HepG2 (cell line): Measurements from ENCODE around the gene TARM1. TPM values are rescaled to one million over a fixed set of nuclear protein-coding genes. Genes with fewer than 3 reads are reported as not detected.

Experiments
- ATAC-seq: fragments of 200-7000 bp; cut with Tn5 transposase; 3 replicates; pipeline ENCODE4 v1.9.1; 2020; ENCODE audit warnings: mild to moderate bottlenecking, moderate library complexity
- BruUV-seq: library from RNA; stranded (reverse); fragments of 400-500 nt; replicated peaks from 2 replicates; lab custom pipeline; 2021; lab: Mats Ljungman, UMichigan
- CTCF ChIA-PET: fragments of 300-600 bp; formaldehyde crosslinking; extraction: SDS; loops from one replicate; lab custom pipeline; 2021; ENCODE audit warnings: low total read pairs, inconsistent platforms, low intra/inter-chr PET ratio; lab: Yijun Ruan, JAX
- POLR2A ChIA-PET: fragments of 350-600 bp; sonication (Branson Sonifier 250); formaldehyde crosslinking; loops from one replicate; lab custom pipeline; 2020; ENCODE audit warnings: antibody characterized with exemption, inconsistent platforms; lab: Yijun Ruan, JAX
- DNase-seq: peaks from one replicate; pipeline ENCODE4 v3.0.0-alpha.2; 2015; ENCODE audit warnings: low spot score
- FAIRE-seq: peaks from 3 replicates; lab custom pipeline; 2011; peaks lifted over from hg19 to GRCh38; lab: Jason Lieb, UNC
- H2AFZ ChIP-seq: one replicate; pipeline ENCODE4 v1.6.1; 2011; ENCODE audit warnings: low read length, inconsistent platforms
- H3K27ac ChIP-seq: fragments of 300-600 bp; 3 replicates; pipeline ENCODE4 v1.8.0; 2011; ENCODE audit warnings: mixed run types, mild to moderate bottlenecking, mixed read lengths, low read length, inconsistent platforms; ENCODE audit not compliant: insufficient read depth; ENCODE audit errors: extremely low read length
- H3K27me3 ChIP-seq, 2 experiments: fragments of 200-600 bp in 1 of 2; 2 replicates in 1 of 2; 3 replicates in 1 of 2; pipeline versions ENCODE4 v1.6.0 to v1.8.0; 2011; ENCODE audit warnings: low read length in 2 of 2, mild to moderate bottlenecking in 2 of 2, moderate library complexity in 2 of 2, inconsistent platforms in 1 of 2; ENCODE audit not compliant: insufficient read depth in 2 of 2, control insufficient read depth in 1 of 2
- H3K36me3 ChIP-seq, 2 experiments: fragments of 200-600 bp in 1 of 2; replicated peaks in 1 of 2; 2 replicates in 1 of 2; 3 replicates in 1 of 2; pipeline versions ENCODE4 v1.5.1 to v1.8.0; 2011; ENCODE audit warnings: low read length in 2 of 2, inconsistent platforms in 1 of 2; ENCODE audit not compliant: insufficient read depth in 2 of 2, control insufficient read depth in 1 of 2
- H3K4me1 ChIP-seq: 2 replicates; pipeline ENCODE4 v1.5.1; 2012; ENCODE audit warnings: low read length, inconsistent platforms; ENCODE audit not compliant: insufficient read depth
- H3K4me2 ChIP-seq: 2 replicates; pipeline ENCODE4 v1.6.0; 2011; ENCODE audit warnings: low read depth, low read length, inconsistent platforms
- H3K4me3 ChIP-seq, 3 experiments: fragments of 200-600 bp in 1 of 3; sonication (generic), shearing (Covaris generic) in 1 of 3; replicated peaks in 1 of 3; 2 replicates each; pipeline ENCODE4 v1.5.1; 2011 to 2016; ENCODE audit warnings: low read length in 3 of 3, inconsistent platforms in 2 of 3, low read depth in 2 of 3, mild to moderate bottlenecking in 2 of 3, control low read depth in 1 of 3, mixed read lengths in 1 of 3; ENCODE audit not compliant: insufficient read depth in 1 of 3
- H3K79me2 ChIP-seq: one replicate; pipeline ENCODE4 v1.6.1; 2011; ENCODE audit warnings: low read length, inconsistent platforms; ENCODE audit not compliant: insufficient read depth
- H3K9ac ChIP-seq: 2 replicates; pipeline ENCODE4 v1.6.0; 2011; ENCODE audit warnings: mild to moderate bottlenecking, low read depth, low read length, inconsistent platforms; ENCODE audit not compliant: insufficient read depth
- H3K9me3 ChIP-seq: 2 replicates; pipeline ENCODE4 v1.5.1; 2012; ENCODE audit warnings: mild to moderate bottlenecking, low read length
- H4K20me1 ChIP-seq: 2 replicates; pipeline ENCODE4 v1.6.0; 2011; ENCODE audit warnings: inconsistent platforms, mild to moderate bottlenecking, low read length, moderate library complexity; ENCODE audit not compliant: insufficient read depth
- HOXA5 ChIP-seq: sonication (generic); formaldehyde crosslinking; IDR thresholded peaks from 2 replicates; pipeline ENCODE4 v1.4.0; 2020; ENCODE audit warnings: missing genetic modification reagents
- KDM5A ChIP-seq: fragments of 200-600 bp; sonication (generic); IDR thresholded peaks from 2 replicates; pipeline ENCODE4 v1.7.0; 2018; ENCODE audit warnings: antibody characterized with exemption, mild to moderate bottlenecking, low read length, borderline replicate concordance
- MTA3 ChIP-seq: sonication (generic); formaldehyde crosslinking; IDR thresholded peaks from 2 replicates; pipeline ENCODE4 v1.4.0; 2020; ENCODE audit warnings: missing genetic modification reagents
- SSRP1 ChIP-seq: IDR thresholded peaks from 2 replicates; pipeline ENCODE4 v1.6.1; 2016; ENCODE audit warnings: control low read depth
- ZBTB1 ChIP-seq: sonication (generic); formaldehyde crosslinking; IDR thresholded peaks from 2 replicates; pipeline ENCODE4 v1.4.0; 2020; ENCODE audit warnings: missing genetic modification reagents, borderline replicate concordance
- ZNF3 ChIP-seq: IDR thresholded peaks from 2 replicates; pipeline ENCODE4 v1.7.0; 2017; ENCODE audit warnings: inconsistent platforms
- ZNF317 ChIP-seq: sonication (generic); formaldehyde crosslinking; IDR thresholded peaks from 2 replicates; pipeline ENCODE4 v1.5.0; 2020; ENCODE audit warnings: mild to moderate bottlenecking, missing genetic modification reagents
- ZNF33B ChIP-seq: sonication (generic); formaldehyde crosslinking; IDR thresholded peaks from 2 replicates; pipeline ENCODE4 v1.5.1; 2020; ENCODE audit warnings: mild to moderate bottlenecking, missing genetic modification reagents
- ZNF850 ChIP-seq: sonication (generic); formaldehyde crosslinking; conservative IDR thresholded peaks from 2 replicates; pipeline ENCODE4 v1.9.0; 2021; ENCODE audit warnings: mild to moderate bottlenecking, missing genetic modification reagents
- WGBS: methylation state at CpG from one replicate; pipeline ENCODE4 v1.1.6; 2017; ENCODE audit warnings: low lambda C conversion rate; 5-methylcytosine and 5-hydroxymethylcytosine counted together
- in situ Hi-C: cut with HindIII; loops from 2 replicates; pipeline ENCODE4 v1.10.0; 2017; ENCODE audit warnings: low pct_unique_long_range_greater_than_20kb; ENCODE audit not compliant: extremely low pct_ligation_motif_present
- intact Hi-C: fragments of 100-400 bp; cut with micrococcal nuclease; formaldehyde crosslinking; loops from one replicate; pipeline ENCODE4 v1.10.0; 2022; ENCODE audit not compliant: unreplicated experiment
- polyA plus RNA-seq, 8 experiments: library from polyadenylated mRNA; depleted of rRNA in 3 of 8; stranded (reverse) in 7 of 8; unstranded in 1 of 8; fragments of >200 nt; fragmentation: Illumina TruSeq in 4 of 8; extraction: Trizol in 4 of 8; gene quantifications; 2 replicates each; pipeline versions ENCODE4 v1.2.1 to v1.2.3, GENCODE V29; 2011 to 2016; ENCODE audit warnings: low read depth in 4 of 8, missing spikeins in 1 of 8, mixed read lengths in 1 of 8; ENCODE audit not compliant: insufficient read depth in 1 of 8
- total RNA-seq, 5 experiments: library from RNA; depleted of rRNA; stranded (reverse); fragments of >200 nt; fragmentation: Illumina TruSeq; extraction: Trizol; gene quantifications; 2 replicates each; pipeline ENCODE4 v1.2.3, GENCODE V29; 2016; ENCODE audit warnings: low read depth in 1 of 5
- TF ChIP-seq, protein P1 (sequence below): sonication (generic); formaldehyde crosslinking; IDR thresholded peaks from 2 replicates; pipeline ENCODE4 v1.9.0; 2022; ENCODE audit warnings: missing genetic modification reagents, mild to moderate bottlenecking, borderline replicate concordance
- TF ChIP-seq, protein P2 (sequence below): sonication (generic); formaldehyde crosslinking; IDR thresholded peaks from 2 replicates; pipeline ENCODE4 v1.8.1; 2023; ENCODE audit warnings: missing genetic modification reagents, inconsistent platforms, borderline replicate concordance
- TF ChIP-seq, protein P3 (sequence below): sonication (generic); formaldehyde crosslinking; IDR thresholded peaks from 2 replicates; pipeline ENCODE4 v1.4.0; 2020; ENCODE audit warnings: missing genetic modification reagents
- TF ChIP-seq, protein P4 (sequence below): sonication (generic); formaldehyde crosslinking; IDR thresholded peaks from 2 replicates; pipeline ENCODE4 v1.8.1; 2023; ENCODE audit warnings: mild to moderate bottlenecking, missing genetic modification reagents

Gene TARM1
- total and polyA plus RNA-seq, 2 of the 13 experiments (the other 11 are each of a cell fraction or from before 2014, with no cell fraction given): not detected

DNA sequence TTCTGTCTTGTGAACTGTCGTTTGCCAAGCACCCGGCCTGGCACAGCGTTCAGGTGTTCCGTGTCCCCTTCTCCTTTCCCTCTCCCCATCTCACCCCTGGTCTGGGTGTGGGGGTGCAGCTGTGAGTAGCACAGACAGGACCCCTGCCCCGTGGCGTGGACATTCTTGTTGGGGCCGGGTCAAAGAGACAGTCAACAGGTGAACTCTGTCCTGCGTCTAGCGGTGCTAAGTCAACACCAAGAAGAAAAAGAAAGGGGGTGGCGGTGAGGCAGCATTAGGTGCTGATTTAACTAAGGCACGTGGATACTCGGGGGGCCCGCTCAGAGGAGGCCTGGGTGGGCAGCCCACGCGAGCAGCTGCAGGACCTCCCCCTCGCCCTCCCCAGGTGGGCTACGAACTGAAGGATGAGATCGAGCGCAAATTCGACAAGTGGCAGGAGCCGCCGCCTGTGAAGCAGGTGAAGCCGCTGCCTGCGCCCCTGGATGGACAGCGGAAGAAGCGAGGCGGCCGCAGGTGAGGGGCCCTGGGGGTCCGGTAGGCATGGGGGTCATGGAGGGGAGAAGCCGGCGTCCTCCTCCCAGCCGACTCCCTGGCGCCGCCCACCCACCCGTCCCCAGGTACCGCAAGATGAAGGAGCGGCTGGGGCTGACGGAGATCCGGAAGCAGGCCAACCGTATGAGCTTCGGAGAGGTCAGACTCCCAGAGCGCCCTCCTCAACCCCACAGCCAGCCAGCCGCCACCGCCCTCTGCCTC lies 46.7 kb upstream of the TARM1 start:
- H3K4me3 ChIP-seq: no peak overlapping the region
- no peak for TF ChIP-seq ZNF33B (CRISPR knock-in tag)
- TF ChIP-seq ZNF850: no peak
- in situ Hi-C loops: no loop called here
- WGBS: 94% methylated on average over 37 of the region's 44 CpGs
- no peak for ATAC-seq
- H3K9me3 ChIP-seq: no peaks in the 10 kb centered on the region
- H3K36me3 ChIP-seq: peaks cover 15 to 56% of the 10 kb centered on the region in 2 experiments; a peak in 4 of 5 replicates
- no peaks in the 10 kb centered on the region for H3K27me3 ChIP-seq
- H3K4me1 ChIP-seq: no peaks in the 10 kb centered on the region
- no TSS peak for BruUV-seq
- DNase-seq: no peak
- no peak for FAIRE-seq
- ChIA-PET POLR2A (no interaction called here), CTCF (no interaction called here)
- H3K79me2 ChIP-seq: no peaks in the 10 kb centered on the region
- no peaks in the 10 kb centered on the region for H4K20me1 ChIP-seq
- no peak overlapping the region for H2AFZ ChIP-seq
- H3K9ac ChIP-seq: no peak overlapping the region
- H3K4me2 ChIP-seq: no peak overlapping the region
- intact Hi-C loops: no loop called here
- H3K27ac ChIP-seq: no peak overlapping the region

DNA sequence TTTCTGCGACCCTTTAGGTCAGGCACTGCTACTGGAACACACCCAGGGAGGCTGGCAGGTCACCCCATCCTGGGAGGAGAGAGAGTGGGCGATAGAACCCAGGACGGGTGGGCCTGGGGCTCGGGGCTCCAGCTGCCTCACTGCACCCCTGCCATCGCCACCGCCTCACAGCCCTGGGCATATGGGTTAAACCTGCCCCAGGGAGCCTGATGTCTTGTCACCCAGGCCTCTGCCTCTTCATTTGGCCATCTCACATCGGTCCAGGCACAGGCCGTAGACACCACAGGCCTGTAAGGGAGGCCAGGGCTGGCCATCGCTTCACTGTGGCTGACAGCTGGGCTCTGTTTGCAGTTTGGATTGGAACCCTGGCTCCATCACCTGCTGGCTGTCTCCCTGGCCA lies 44.5 kb upstream of the TARM1 start:
- no peaks in the 10 kb centered on the region for H3K27me3 ChIP-seq
- DNase-seq (no peak), ATAC-seq (no peak), FAIRE-seq (no peak)
- WGBS: 100% methylated on average over 1 of the region's 9 CpGs
- ChIA-PET POLR2A (no interaction called here), CTCF (no interaction called here)
- no peak overlapping the region for H3K4me3 ChIP-seq
- H3K9me3 ChIP-seq: no peaks in the 10 kb centered on the region
- no peak overlapping the region for H3K27ac ChIP-seq
- H3K9ac ChIP-seq: no peak overlapping the region
- H3K36me3 ChIP-seq: peaks cover 23 to 67% of the 10 kb centered on the region in 2 experiments; a peak in 4 of 5 replicates
- H4K20me1 ChIP-seq: no peaks in the 10 kb centered on the region
- no peak overlapping the region for H3K4me2 ChIP-seq
- no peak overlapping the region for H2AFZ ChIP-seq
- no TSS peak for BruUV-seq
- no peaks in the 10 kb centered on the region for H3K4me1 ChIP-seq
- intact Hi-C loops: no loop called here
- H3K79me2 ChIP-seq: no peaks in the 10 kb centered on the region
- in situ Hi-C loops: no loop called here
- TF ChIP-seq SSRP1 (no peak), MTA3 (no peak), ZNF317 (CRISPR knock-in tag) (no peak), ZBTB1 (CRISPR knock-in tag) (no peak), KDM5A (no peak), HOXA5 (CRISPR knock-in tag) (no peak), ZNF3 (CRISPR knock-in tag) (no peak)
- TF ChIP-seq, protein P1, sequence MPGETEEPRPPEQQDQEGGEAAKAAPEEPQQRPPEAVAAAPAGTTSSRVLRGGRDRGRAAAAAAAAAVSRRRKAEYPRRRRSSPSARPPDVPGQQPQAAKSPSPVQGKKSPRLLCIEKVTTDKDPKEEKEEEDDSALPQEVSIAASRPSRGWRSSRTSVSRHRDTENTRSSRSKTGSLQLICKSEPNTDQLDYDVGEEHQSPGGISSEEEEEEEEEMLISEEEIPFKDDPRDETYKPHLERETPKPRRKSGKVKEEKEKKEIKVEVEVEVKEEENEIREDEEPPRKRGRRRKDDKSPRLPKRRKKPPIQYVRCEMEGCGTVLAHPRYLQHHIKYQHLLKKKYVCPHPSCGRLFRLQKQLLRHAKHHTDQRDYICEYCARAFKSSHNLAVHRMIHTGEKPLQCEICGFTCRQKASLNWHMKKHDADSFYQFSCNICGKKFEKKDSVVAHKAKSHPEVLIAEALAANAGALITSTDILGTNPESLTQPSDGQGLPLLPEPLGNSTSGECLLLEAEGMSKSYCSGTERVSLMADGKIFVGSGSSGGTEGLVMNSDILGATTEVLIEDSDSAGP (CRISPR knock-in tag): no peak
- TF ChIP-seq, protein P2, sequence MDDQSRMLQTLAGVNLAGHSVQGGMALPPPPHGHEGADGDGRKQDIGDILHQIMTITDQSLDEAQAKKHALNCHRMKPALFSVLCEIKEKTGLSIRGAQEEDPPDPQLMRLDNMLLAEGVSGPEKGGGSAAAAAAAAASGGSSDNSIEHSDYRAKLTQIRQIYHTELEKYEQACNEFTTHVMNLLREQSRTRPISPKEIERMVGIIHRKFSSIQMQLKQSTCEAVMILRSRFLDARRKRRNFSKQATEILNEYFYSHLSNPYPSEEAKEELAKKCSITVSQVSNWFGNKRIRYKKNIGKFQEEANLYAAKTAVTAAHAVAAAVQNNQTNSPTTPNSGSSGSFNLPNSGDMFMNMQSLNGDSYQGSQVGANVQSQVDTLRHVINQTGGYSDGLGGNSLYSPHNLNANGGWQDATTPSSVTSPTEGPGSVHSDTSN (CRISPR knock-in tag): no peak
- TF ChIP-seq, protein P3, sequence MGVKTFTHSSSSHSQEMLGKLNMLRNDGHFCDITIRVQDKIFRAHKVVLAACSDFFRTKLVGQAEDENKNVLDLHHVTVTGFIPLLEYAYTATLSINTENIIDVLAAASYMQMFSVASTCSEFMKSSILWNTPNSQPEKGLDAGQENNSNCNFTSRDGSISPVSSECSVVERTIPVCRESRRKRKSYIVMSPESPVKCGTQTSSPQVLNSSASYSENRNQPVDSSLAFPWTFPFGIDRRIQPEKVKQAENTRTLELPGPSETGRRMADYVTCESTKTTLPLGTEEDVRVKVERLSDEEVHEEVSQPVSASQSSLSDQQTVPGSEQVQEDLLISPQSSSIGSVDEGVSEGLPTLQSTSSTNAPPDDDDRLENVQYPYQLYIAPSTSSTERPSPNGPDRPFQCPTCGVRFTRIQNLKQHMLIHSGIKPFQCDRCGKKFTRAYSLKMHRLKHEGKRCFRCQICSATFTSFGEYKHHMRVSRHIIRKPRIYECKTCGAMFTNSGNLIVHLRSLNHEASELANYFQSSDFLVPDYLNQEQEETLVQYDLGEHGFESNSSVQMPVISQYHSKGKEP: no peak
- TF ChIP-seq, protein P4, sequence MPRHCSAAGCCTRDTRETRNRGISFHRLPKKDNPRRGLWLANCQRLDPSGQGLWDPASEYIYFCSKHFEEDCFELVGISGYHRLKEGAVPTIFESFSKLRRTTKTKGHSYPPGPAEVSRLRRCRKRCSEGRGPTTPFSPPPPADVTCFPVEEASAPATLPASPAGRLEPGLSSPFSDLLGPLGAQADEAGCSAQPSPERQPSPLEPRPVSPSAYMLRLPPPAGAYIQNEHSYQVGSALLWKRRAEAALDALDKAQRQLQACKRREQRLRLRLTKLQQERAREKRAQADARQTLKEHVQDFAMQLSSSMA: no peak
